Measurements from ENCODE around the gene NPLOC4. TPM values are rescaled to one million over a fixed set of nuclear protein-coding genes. Genes with fewer than 3 reads are reported as not detected.

Gene NPLOC4
- total and polyA plus RNA-seq, 2 of the 8 experiments (the other 6 are each of a cell fraction or from before 2014, with no cell fraction given): 70.7 to 92.7 TPM

DNA sequence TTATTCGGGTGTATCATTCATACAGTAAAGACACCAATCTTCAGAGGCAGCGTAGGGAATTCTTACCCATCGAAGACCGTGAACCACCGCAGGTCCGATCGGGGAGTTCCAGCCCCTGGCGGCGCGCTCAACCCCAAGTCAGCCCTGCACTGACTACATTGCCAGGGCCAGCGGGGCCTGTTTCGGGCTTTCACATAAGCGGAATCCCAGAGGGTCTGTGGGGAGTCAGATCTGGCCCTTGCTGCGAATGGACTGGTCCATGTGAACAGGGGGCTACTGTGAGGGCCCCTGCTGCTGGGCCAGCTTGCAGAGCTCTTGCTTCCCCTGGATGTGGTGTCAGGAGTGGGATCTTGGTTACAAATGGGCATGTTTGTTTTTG, 11.8 kb upstream of the NPLOC4 start:
- POLR2A ChIA-PET (ENCODE audit: partially characterized antibody): interaction anchor here (0.6 to 4.4 kb wide), 14 partner anchors 8 to 252 kb away, joined by 3 to 23 read pairs (median 6); partner anchors contain the start of genes ACTG1, ARL16, HGS and NPLOC4
- no peak overlapping the region for H2AFZ ChIP-seq (ENCODE audit: low read length)
- peak overlapping the region in 2 of 4 experiments; percentile 38 to 46; a peak in 5 of 8 replicates for H3K4me3 ChIP-seq (ENCODE audit: extremely low read depth in 1 of 4, insufficient read depth in 2 of 4, low read depth in 3 of 4, low read length in 4 of 4)
- TF ChIP-seq BRCA1 (IDR thresholded peaks at IDR 0.05; ENCODE audit: low read depth, low read length) (no peak), SP4 (IDR thresholded peaks at IDR 0.05; ENCODE audit: low read length) (no peak), CHD1 (IDR thresholded peaks at IDR 0.05; ENCODE audit: low read depth, low read length) (no peak), SP2 (IDR thresholded peaks at IDR 0.05; ENCODE audit: low read length) (no peak), SAP30 (IDR thresholded peaks at IDR 0.05; ENCODE audit: insufficient read depth, insufficient replicate concordance, low read length) (no peak), FOSL1 (IDR thresholded peaks at IDR 0.05; ENCODE audit: insufficient read depth, low read depth, low read length) (no peak), HDAC2 (IDR thresholded peaks at IDR 0.05; ENCODE audit: borderline replicate concordance in 1 of 2, low read depth in 2 of 2, low read length in 2 of 2) (no peak), TAF7 (optimal IDR thresholded peaks at IDR 0.05; ENCODE audit: borderline replicate concordance, low read depth, low read length) (no peak), RFX5 (IDR thresholded peaks at IDR 0.05; ENCODE audit: borderline replicate concordance, low read depth, low read length) (no peak), NANOG (IDR thresholded peaks at IDR 0.05; ENCODE audit: insufficient read depth, low read depth, low read length, poor library complexity, severe bottlenecking) (no peak), BCL11A (IDR thresholded peaks at IDR 0.05; ENCODE audit: low read depth in 2 of 2, low read length in 2 of 2) (no peak), CEBPB (IDR thresholded peaks at IDR 0.05; ENCODE audit: low read depth, low read length) (no peak)
- TF ChIP-seq, protein P1, sequence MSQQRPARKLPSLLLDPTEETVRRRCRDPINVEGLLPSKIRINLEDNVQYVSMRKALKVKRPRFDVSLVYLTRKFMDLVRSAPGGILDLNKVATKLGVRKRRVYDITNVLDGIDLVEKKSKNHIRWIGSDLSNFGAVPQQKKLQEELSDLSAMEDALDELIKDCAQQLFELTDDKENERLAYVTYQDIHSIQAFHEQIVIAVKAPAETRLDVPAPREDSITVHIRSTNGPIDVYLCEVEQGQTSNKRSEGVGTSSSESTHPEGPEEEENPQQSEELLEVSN (IDR thresholded peaks at IDR 0.05): no peak

More for the DNA sequence above, 11.8 kb upstream of the NPLOC4 start:
- Histone ChIP-seq H4K8ac (ENCODE audit: extremely low read depth, insufficient read depth, low read length) (no peak overlapping the region; the same call in 1 of the 2 replicates), H3K23ac (ENCODE audit: insufficient read length) (no peak overlapping the region), H2BK20ac (ENCODE audit: low read length) (no peak overlapping the region), H2BK5ac (ENCODE audit: low read depth, low read length) (no peak overlapping the region), H4K20me1 (replicated peaks in 1 of 2; ENCODE audit: control insufficient read depth in 1 of 2, insufficient read depth in 2 of 2, low read length in 2 of 2) (peaks cover 0 to 2% of the 10 kb centered on the region in 2 experiments), H2AK5ac (ENCODE audit: low read depth, low read length) (no peak overlapping the region), H3K79me2 (ENCODE audit: control insufficient read depth in 1 of 2, insufficient read depth in 2 of 2, low read length in 2 of 2) (no peaks in the 10 kb centered on the region), H2BK120ac (replicated peaks; ENCODE audit: low read depth, low read length) (no peak overlapping the region), H4K91ac (replicated peaks; ENCODE audit: insufficient read length, low read length) (no peak overlapping the region), H3K36me3 (ENCODE audit: control insufficient read depth in 2 of 4, insufficient read depth in 4 of 4, low read length in 3 of 4) (peaks cover 0 to 3% (median 1%) of the 10 kb centered on the region in 4 experiments; a peak in 3 of 8 replicates), H3K79me1 (ENCODE audit: low read depth, low read length) (peaks cover 7% of the 10 kb centered on the region), H3K18ac (ENCODE audit: extremely low read depth, low read length) (no peak overlapping the region), H3K4me2 (ENCODE audit: insufficient read depth in 1 of 2, low read depth in 2 of 2, low read length in 2 of 2) (peak overlapping the region; percentile 59 to 76), H3K4ac (replicated peaks; ENCODE audit: insufficient read length, low read depth, low read length) (no peak overlapping the region), H4K5ac (ENCODE audit: insufficient read length, low read depth, low read length) (no peak overlapping the region), H3K27ac (ENCODE audit: low read depth, low read length) (no peak overlapping the region), H3K56ac (replicated peaks; ENCODE audit: insufficient read length, low read depth, low read length) (no peak overlapping the region), H3K27me3 (replicated peaks in 1 of 4; ENCODE audit: control insufficient read depth in 3 of 4, extremely low read depth in 1 of 4, insufficient read depth in 3 of 4, low read length in 3 of 4) (peaks cover 2 to 15% (median 9%) of the 10 kb centered on the region in 4 experiments; a peak in 5 of 7 replicates), H3K9ac (replicated peaks in 1 of 4; ENCODE audit: extremely low read depth in 1 of 4, low read depth in 3 of 4, low read length in 3 of 4) (no peak overlapping the region), H2BK12ac (ENCODE audit: low read depth, low read length) (no peak overlapping the region), H3K14ac (ENCODE audit: insufficient read length) (no peak overlapping the region), H3K9me3 (ENCODE audit: insufficient read depth in 2 of 2, low read depth in 1 of 2, low read length in 1 of 2) (no peaks in the 10 kb centered on the region), H2BK15ac (ENCODE audit: low read length) (0 out of 2 replicates have a peak overlapping the region, but pooled peaks have one; percentile 29), H3K23me2 (ENCODE audit: low read depth, low read length) (peaks cover 10% of the 10 kb centered on the region), H3K4me1 (replicated peaks in 1 of 4; ENCODE audit: control insufficient read depth in 3 of 4, insufficient read depth in 4 of 4, low read length in 3 of 4) (peaks cover 0 to 24% (median 8%) of the 10 kb centered on the region in 4 experiments; a peak in 6 of 7 replicates)
- no peak for FAIRE-seq
- peak in 1 of 2 experiments; percentile 58 for DNase-seq (ENCODE audit: low read depth in 1 of 2, low spot score in 2 of 2)
- CTCF ChIA-PET (ENCODE audit: partially characterized antibody): interaction anchor here (0.7 to 3.5 kb wide), 6 partner anchors 15 to 432 kb away, joined by 3 to 9 read pairs (median 4); no protein-coding TSS in a partner anchor
- WGBS, 2 experiments (ENCODE audit: extremely low coverage in 1 of 2, insufficient coverage in 1 of 2, insufficient read length in 1 of 2, insufficient replicate concordance in 2 of 2, low coverage in 1 of 2, low lambda C conversion rate in 2 of 2, missing lambda C conversion rate in 1 of 2): 80% methylated on average over 14 of the region's 14 CpGs; no CpG with 5 or more reads in 1 of the 2 experiments

Data from H1 (cell line).